Measurements from ENCODE around the gene KCNMA1.

- no peak for TF ChIP-seq NFIC (IDR thresholded peaks at IDR 0.05)
- no peak for TF ChIP-seq RAD21 (IDR thresholded peaks at IDR 0.05; ENCODE audit: low read depth)
- TF ChIP-seq TCF12 (IDR thresholded peaks at IDR 0.05; ENCODE audit: low read depth) = no peak
- TF ChIP-seq EP300 (IDR thresholded peaks at IDR 0.05; ENCODE audit: borderline replicate concordance) = no peak
- TF ChIP-seq REST (IDR thresholded peaks at IDR 0.05; ENCODE audit: low read depth) = no peak
- no peak for TF ChIP-seq YY1 (IDR thresholded peaks at IDR 0.05; ENCODE audit: low read depth)
- no peak for TF ChIP-seq EGR1 (IDR thresholded peaks at IDR 0.05)
- TF ChIP-seq CEBPB (IDR thresholded peaks at IDR 0.05) = no peak
Measured at GRCh38 chr10:77509391-77509790, 128.2 kb downstream of the KCNMA1 start.

Measured in Ishikawa (cell line).